IPS-20b (cell line): ENCODE data around the gene SFXN3.

Source experiments
- H3K27ac ChIP-seq: one replicate; pipeline ENCODE4 v1.5.1; 2013; ENCODE audit warnings: low read length
- H3K27me3 ChIP-seq: 2 replicates; pipeline ENCODE4 v1.6.1; 2013; ENCODE audit warnings: mild to moderate bottlenecking, low read length, inconsistent platforms; ENCODE audit not compliant: insufficient read depth
- H3K36me3 ChIP-seq: 2 replicates; pipeline ENCODE4 v1.6.1; 2013; ENCODE audit warnings: low read depth, mild to moderate bottlenecking, inconsistent platforms, low read length, moderate library complexity; ENCODE audit not compliant: insufficient read depth
- H3K4me1 ChIP-seq: 2 replicates; pipeline ENCODE4 v1.6.1; 2013; ENCODE audit warnings: mild to moderate bottlenecking, control low read depth, inconsistent platforms, low read length, moderate library complexity; ENCODE audit not compliant: insufficient read depth
- H3K4me3 ChIP-seq: 2 replicates; pipeline ENCODE4 v1.5.1; 2013; ENCODE audit warnings: mild to moderate bottlenecking, low read length, inconsistent platforms
- H3K9ac ChIP-seq: 2 replicates; pipeline ENCODE4 v1.6.1; 2013; ENCODE audit warnings: low read depth, mild to moderate bottlenecking, inconsistent platforms, low read length, moderate library complexity
- H3K9me3 ChIP-seq: 2 replicates; pipeline ENCODE4 v1.6.1; 2013; ENCODE audit warnings: mild to moderate bottlenecking, low read depth, low read length, inconsistent platforms; ENCODE audit not compliant: insufficient read depth

The SFXN3 gene

DNA sequence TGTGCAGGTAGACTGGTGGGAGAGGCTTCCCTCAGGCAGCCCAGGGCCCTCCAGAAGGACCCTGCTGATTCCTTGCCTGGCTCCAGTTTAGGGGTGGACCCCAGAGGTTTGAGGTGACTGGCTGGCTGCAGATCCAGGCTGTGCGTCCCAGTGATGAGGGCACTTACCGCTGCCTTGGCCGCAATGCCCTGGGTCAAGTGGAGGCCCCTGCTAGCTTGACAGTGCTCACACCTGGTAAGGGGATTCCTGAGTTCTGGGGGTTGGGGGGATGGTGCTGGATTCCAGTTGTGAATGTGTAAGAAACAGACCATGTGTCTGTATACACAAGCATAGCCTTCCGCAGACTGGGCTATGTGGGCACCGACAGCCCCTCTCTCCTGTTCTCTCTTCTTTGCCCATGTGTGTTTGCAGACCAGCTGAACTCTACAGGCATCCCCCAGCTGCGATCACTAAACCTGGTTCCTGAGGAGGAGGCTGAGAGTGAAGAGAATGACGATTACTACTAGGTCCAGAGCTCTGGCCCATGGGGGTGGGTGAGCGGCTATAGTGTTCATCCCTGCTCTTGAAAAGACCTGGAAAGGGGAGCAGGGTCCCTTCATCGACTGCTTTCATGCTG lies 33.5 kb downstream of the SFXN3 start:
- no peaks in the 10 kb centered on the region for H3K36me3 ChIP-seq
- no peaks in the 10 kb centered on the region; the same call in 1 of the 2 replicates for H3K9me3 ChIP-seq
- H3K9ac ChIP-seq: no peak overlapping the region
- H3K4me3 ChIP-seq: no peak overlapping the region
- H3K4me1 ChIP-seq: peaks cover 13% of the 10 kb centered on the region
- H3K27me3 ChIP-seq: peaks cover 70% of the 10 kb centered on the region
- H3K27ac ChIP-seq: no peak overlapping the region

- Histone ChIP-seq H3K27ac (no peak overlapping the region), H3K9me3 (no peaks in the 10 kb centered on the region; the same call in 1 of the 2 replicates), H3K9ac (no peak overlapping the region), H3K4me1 (peaks cover 13% of the 10 kb centered on the region), H3K27me3 (peaks cover 75% of the 10 kb centered on the region), H3K36me3 (no peaks in the 10 kb centered on the region), H3K4me3 (peak overlapping the region; percentile 58; the same call in 1 of the 2 replicates)
These were observed 34.6 kb downstream of the SFXN3 start for GRCh38 chr10:101065481-101066145.

- H3K9me3 ChIP-seq: no peaks in the 10 kb centered on the region; the same call in 1 of the 2 replicates
- no peak overlapping the region for H3K27ac ChIP-seq
- no peak overlapping the region for H3K9ac ChIP-seq
- peaks cover 13% of the 10 kb centered on the region for H3K4me1 ChIP-seq
- peak overlapping the region; percentile 58 for H3K4me3 ChIP-seq
- no peaks in the 10 kb centered on the region for H3K36me3 ChIP-seq
- peaks cover 79% of the 10 kb centered on the region for H3K27me3 ChIP-seq
These were observed 35.3 kb downstream of the SFXN3 start for GRCh38 chr10:101066146-101066895.

- no peaks in the 10 kb centered on the region for H3K36me3 ChIP-seq
- H3K9ac ChIP-seq: no peak overlapping the region; the same call in 1 of the 2 replicates
- no peaks in the 10 kb centered on the region; the same call in 1 of the 2 replicates for H3K9me3 ChIP-seq
- peaks cover 13% of the 10 kb centered on the region for H3K4me1 ChIP-seq
- H3K27me3 ChIP-seq: peaks cover 79% of the 10 kb centered on the region
- H3K4me3 ChIP-seq: peak overlapping the region; percentile 74
- H3K27ac ChIP-seq: no peak overlapping the region
These were observed 35.9 kb downstream of the SFXN3 start for GRCh38 chr10:101066896-101067355.

DNA sequence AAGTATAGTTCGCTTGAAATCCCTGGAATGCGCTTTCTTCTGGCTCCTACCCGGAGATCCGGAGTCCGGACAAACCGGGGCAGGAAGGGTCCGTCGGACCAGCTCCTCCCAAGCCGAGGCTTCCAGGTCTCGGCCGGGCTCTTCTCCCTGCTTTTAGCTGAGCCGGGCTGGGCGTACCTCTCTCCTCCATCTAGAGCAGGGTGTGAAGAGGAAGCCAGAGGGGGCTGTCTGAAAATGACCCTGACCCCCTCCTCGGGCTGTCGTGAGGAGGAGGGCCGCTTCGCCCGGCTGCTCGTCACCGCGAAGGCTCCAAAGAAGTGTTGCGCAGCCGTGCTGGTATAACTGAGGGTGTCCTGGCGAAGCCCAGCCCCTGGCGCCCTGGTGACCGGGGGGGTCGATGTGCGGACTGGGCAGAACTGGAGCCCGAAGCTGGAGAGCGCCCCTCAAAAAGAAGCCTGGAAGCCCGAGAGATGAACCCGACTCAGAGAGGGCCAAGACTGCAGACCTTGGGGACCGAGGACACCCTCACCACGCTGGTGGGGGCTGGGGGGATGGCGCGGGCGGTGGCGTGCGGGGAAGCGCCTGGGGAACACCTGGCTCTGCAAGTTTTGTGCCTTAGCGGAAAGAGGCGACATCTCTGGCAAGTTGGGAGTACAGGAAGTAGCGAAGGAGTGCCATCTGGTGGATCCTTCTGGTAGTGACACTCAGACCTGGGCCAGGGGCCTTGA lies 36.5 kb downstream of the SFXN3 start:
- H3K9me3 ChIP-seq: no peaks in the 10 kb centered on the region; the same call in 1 of the 2 replicates
- peak overlapping the region; percentile 74 for H3K4me3 ChIP-seq
- no peak overlapping the region; the same call in 1 of the 2 replicates for H3K9ac ChIP-seq
- H3K27me3 ChIP-seq: peaks cover 79% of the 10 kb centered on the region
- no peak overlapping the region for H3K27ac ChIP-seq
- no peaks in the 10 kb centered on the region for H3K36me3 ChIP-seq
- peaks cover 13% of the 10 kb centered on the region for H3K4me1 ChIP-seq

DNA sequence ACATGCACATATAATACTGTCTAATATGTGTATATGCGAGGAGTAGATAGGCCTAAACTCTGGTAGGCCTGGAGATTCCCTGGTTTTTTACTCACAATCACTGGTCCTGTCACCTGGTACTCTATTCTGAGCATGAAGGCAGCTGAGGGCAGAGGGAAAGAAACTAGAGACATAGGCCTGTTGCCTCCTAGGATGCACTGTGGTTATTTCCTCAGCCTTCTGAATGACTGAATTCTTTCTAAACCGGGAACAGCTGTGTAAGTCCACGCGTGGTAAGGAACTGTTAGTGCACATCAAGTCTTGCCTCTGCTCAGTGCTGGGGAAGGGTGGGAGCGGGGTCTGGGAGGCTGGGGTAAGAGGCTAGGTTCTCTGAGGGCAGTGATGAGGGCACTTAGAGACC lies 38.4 kb downstream of the SFXN3 start:
- no peaks in the 10 kb centered on the region; the same call in 1 of the 2 replicates for H3K9me3 ChIP-seq
- no peak overlapping the region for H3K27ac ChIP-seq
- peaks cover 79% of the 10 kb centered on the region for H3K27me3 ChIP-seq
- no peak overlapping the region for H3K9ac ChIP-seq
- H3K4me1 ChIP-seq: peaks cover 3% of the 10 kb centered on the region
- H3K4me3 ChIP-seq: no peak overlapping the region
- H3K36me3 ChIP-seq: no peaks in the 10 kb centered on the region

DNA sequence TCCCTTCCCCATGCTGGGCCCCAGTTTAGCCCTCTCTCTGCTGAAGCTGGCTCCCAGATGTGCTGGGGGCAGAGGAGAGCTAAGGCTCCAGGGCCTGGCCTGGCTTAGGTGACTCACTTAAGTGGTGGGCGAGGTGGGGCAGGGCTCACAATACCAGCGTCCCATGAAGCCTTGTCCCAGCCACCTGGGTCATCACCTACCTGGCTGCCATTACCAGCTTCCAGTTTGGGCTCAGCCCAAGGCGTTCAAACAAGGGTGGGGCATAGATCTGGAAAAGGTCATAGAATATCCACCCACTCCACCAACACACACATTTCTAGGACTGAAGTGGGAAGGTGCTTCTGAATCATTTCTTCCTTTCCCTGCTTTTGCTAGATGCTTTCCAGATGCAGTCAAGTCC lies 39.1 kb downstream of the SFXN3 start:
- Histone ChIP-seq H3K4me3 (no peak overlapping the region), H3K27ac (no peak overlapping the region), H3K9me3 (no peaks in the 10 kb centered on the region; the same call in 1 of the 2 replicates), H3K9ac (no peak overlapping the region), H3K36me3 (no peaks in the 10 kb centered on the region), H3K27me3 (peaks cover 79% of the 10 kb centered on the region), H3K4me1 (peaks cover 3% of the 10 kb centered on the region)

- H3K9ac ChIP-seq: no peak overlapping the region
- no peaks in the 10 kb centered on the region for H3K36me3 ChIP-seq
- no peaks in the 10 kb centered on the region for H3K4me1 ChIP-seq
- no peak overlapping the region for H3K27ac ChIP-seq
- no peaks in the 10 kb centered on the region; the same call in 1 of the 2 replicates for H3K9me3 ChIP-seq
- H3K4me3 ChIP-seq: no peak overlapping the region
- peaks cover 79% of the 10 kb centered on the region for H3K27me3 ChIP-seq
These were observed 40.3 kb downstream of the SFXN3 start for GRCh38 chr10:101071267-101071884.

DNA sequence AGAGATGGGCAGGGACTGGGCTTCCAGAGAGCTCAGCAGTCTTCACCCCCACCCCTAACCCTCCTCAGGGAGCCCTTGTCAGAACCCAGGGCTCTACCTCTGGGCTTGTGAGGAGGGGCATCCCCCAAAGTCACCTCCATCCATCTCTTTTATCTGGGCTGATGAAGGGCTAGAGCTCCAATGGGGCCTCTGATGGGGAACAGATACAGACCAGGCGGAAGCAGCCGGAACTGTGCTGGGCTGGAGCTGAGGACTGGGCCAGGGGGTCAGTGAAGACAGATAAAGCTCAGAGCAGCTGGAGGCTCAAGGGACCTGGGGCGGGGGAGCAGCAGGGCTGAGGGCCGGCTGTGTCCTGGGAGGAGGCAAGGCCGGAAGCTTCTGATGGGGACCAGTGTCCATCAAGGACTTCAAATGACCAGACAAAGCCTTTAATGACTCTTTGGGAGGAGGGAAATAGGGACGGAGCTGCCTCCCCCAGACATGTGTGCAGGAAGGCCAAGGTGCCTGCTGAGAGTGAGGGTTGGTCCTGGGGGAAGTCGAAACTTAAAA lies 40.9 kb downstream of the SFXN3 start:
- Histone ChIP-seq H3K27ac (no peak overlapping the region), H3K4me1 (no peaks in the 10 kb centered on the region), H3K9me3 (no peaks in the 10 kb centered on the region), H3K4me3 (no peak overlapping the region), H3K27me3 (peaks cover 79% of the 10 kb centered on the region), H3K36me3 (no peaks in the 10 kb centered on the region), H3K9ac (no peak overlapping the region)

- Histone ChIP-seq H3K27me3 (peaks cover 72% of the 10 kb centered on the region), H3K27ac (no peak overlapping the region), H3K9me3 (no peaks in the 10 kb centered on the region), H3K4me1 (no peaks in the 10 kb centered on the region), H3K9ac (no peak overlapping the region), H3K36me3 (no peaks in the 10 kb centered on the region), H3K4me3 (no peak overlapping the region)
These were observed 41.9 kb downstream of the SFXN3 start for GRCh38 chr10:101072923-101073322.
